WTC11 (cell line): ENCODE data around the gene PLA2G4F. TPM values are rescaled to one million over a fixed set of nuclear protein-coding genes. Genes with fewer than 3 reads are reported as not detected.

ENCODE experiments used
- ATAC-seq: fragments of 200-7000 bp; cut with Tn5 transposase; 2 replicates; pipeline ENCODE4 v1.10.0; 2021; ENCODE audit warnings: mild to moderate bottlenecking, moderate library complexity
- CTCF ChIA-PET: fragments of 300-600 bp; sonication (Branson Sonifier 250); formaldehyde crosslinking; loops from one replicate; lab custom pipeline; 2021; ENCODE audit warnings: antibody characterized with exemption; lab: Charles Lee
- POLR2A ChIA-PET: fragments of 350-600 bp; sonication (Branson Sonifier 250); formaldehyde crosslinking; loops from one replicate; lab custom pipeline; 2021; ENCODE audit warnings: antibody characterized with exemption; lab: Charles Lee
- DNase-seq: peaks from one replicate; pipeline ENCODE4 v3.0.0; 2021; ENCODE audit warnings: low spot score
- H3K27ac Mint-ChIP-seq: 2 replicates; pipeline ENCODE4 v1.8.0; 2021; ENCODE audit warnings: mixed read lengths
- H3K27me3 Mint-ChIP-seq: 2 replicates; pipeline ENCODE4 v1.8.0; 2021; ENCODE audit warnings: low read depth, mild to moderate bottlenecking, moderate library complexity, mixed read lengths
- H3K36me3 Mint-ChIP-seq: 2 replicates; pipeline ENCODE4 v1.8.0; 2021; ENCODE audit warnings: mixed read lengths
- H3K4me1 Mint-ChIP-seq: 2 replicates; pipeline ENCODE4 v1.8.0; 2022; ENCODE audit warnings: mixed read lengths
- H3K4me3 Mint-ChIP-seq: 2 replicates; pipeline ENCODE4 v1.8.0; 2021; ENCODE audit warnings: mild to moderate bottlenecking, moderate library complexity, mixed read lengths
- H3K9me3 Mint-ChIP-seq: 2 replicates; pipeline ENCODE4 v1.8.0; 2021; ENCODE audit warnings: mixed read lengths
- ATF1 ChIP-seq: sonication (generic); formaldehyde crosslinking; IDR thresholded peaks from 2 replicates; pipeline ENCODE4 v1.8.1; 2023; ENCODE audit warnings: mild to moderate bottlenecking, moderate library complexity, missing genetic modification reagents
- ETV6 ChIP-seq: sonication (generic); formaldehyde crosslinking; IDR thresholded peaks from 2 replicates; pipeline ENCODE4 v1.8.1; 2022; ENCODE audit warnings: mild to moderate bottlenecking, missing genetic modification reagents
- GRHL2 ChIP-seq: fragments of 250-450 bp; sonication (Bioruptor Pico); IDR thresholded peaks from 2 replicates; pipeline ENCODE4 v1.8.0; 2022; ENCODE audit warnings: mild to moderate bottlenecking, moderate library complexity; ENCODE audit not compliant: insufficient replicate concordance, severe bottlenecking
- MXD4 ChIP-seq: fragments of 250-450 bp; sonication (Bioruptor Pico); IDR thresholded peaks from 2 replicates; pipeline ENCODE4 v1.8.0; 2021; ENCODE audit warnings: mild to moderate bottlenecking, moderate library complexity, borderline replicate concordance
- MYBL2 ChIP-seq: sonication (generic); formaldehyde crosslinking; IDR thresholded peaks from 2 replicates; pipeline ENCODE4 v1.8.1; 2023; ENCODE audit warnings: mild to moderate bottlenecking, moderate library complexity, missing genetic modification reagents
- NFYB ChIP-seq: sonication (generic); formaldehyde crosslinking; conservative IDR thresholded peaks from 2 replicates; pipeline ENCODE4 v1.8.0; 2022; ENCODE audit warnings: low read depth, missing genetic modification reagents
- NR2C2 ChIP-seq: sonication (generic); formaldehyde crosslinking; IDR thresholded peaks from 2 replicates; pipeline ENCODE4 v1.8.0; 2022; ENCODE audit warnings: mild to moderate bottlenecking, missing genetic modification reagents
- NR3C1 ChIP-seq: sonication (generic); formaldehyde crosslinking; conservative IDR thresholded peaks from 2 replicates; pipeline ENCODE4 v1.8.1; 2023; ENCODE audit warnings: low read depth, mild to moderate bottlenecking, missing genetic modification reagents
- PRRX2 ChIP-seq: fragments of 250-450 bp; sonication (Bioruptor Pico); IDR thresholded peaks from 2 replicates; pipeline ENCODE4 v1.8.0; 2021; ENCODE audit warnings: mild to moderate bottlenecking
- RORB ChIP-seq: fragments of 250-450 bp; sonication (Bioruptor Pico); IDR thresholded peaks from 2 replicates; pipeline ENCODE4 v1.9.0; 2021; ENCODE audit warnings: mild to moderate bottlenecking
- SMAD4 ChIP-seq: sonication (generic); formaldehyde crosslinking; IDR thresholded peaks from 2 replicates; pipeline ENCODE4 v1.8.0; 2022; ENCODE audit warnings: mild to moderate bottlenecking, missing genetic modification reagents
- TEAD4 ChIP-seq: sonication (generic); formaldehyde crosslinking; IDR thresholded peaks from 2 replicates; pipeline ENCODE4 v1.8.0; 2022; ENCODE audit warnings: mild to moderate bottlenecking, missing genetic modification reagents
- TP53 ChIP-seq: sonication (generic); formaldehyde crosslinking; IDR thresholded peaks from 2 replicates; pipeline ENCODE4 v1.8.1; 2023; ENCODE audit warnings: mild to moderate bottlenecking, missing genetic modification reagents
- ZNF121 ChIP-seq: sonication (generic); formaldehyde crosslinking; IDR thresholded peaks from 2 replicates; pipeline ENCODE4 v1.8.0; 2023; ENCODE audit warnings: missing genetic modification reagents
- ZNF138 ChIP-seq: sonication (generic); formaldehyde crosslinking; conservative IDR thresholded peaks from 2 replicates; pipeline ENCODE4 v1.8.1; 2022; ENCODE audit warnings: mild to moderate bottlenecking, moderate library complexity, missing genetic modification reagents
- ZNF317 ChIP-seq: sonication (generic); formaldehyde crosslinking; IDR thresholded peaks from 2 replicates; pipeline ENCODE4 v1.8.1; 2023; ENCODE audit warnings: low read depth, mild to moderate bottlenecking, moderate library complexity, missing genetic modification reagents, borderline replicate concordance
- total RNA-seq: library from RNA; stranded (reverse); gene quantifications from 3 replicates; pipeline ENCODE4 v1.2.3, GENCODE V29; 2021
- TF ChIP-seq, protein P1 (sequence below): sonication (generic); formaldehyde crosslinking; conservative IDR thresholded peaks from 2 replicates; pipeline ENCODE4 v1.8.1; 2023; ENCODE audit warnings: mild to moderate bottlenecking, low read depth, missing genetic modification reagents, moderate library complexity
- TF ChIP-seq, protein P2 (sequence below): sonication (generic); formaldehyde crosslinking; IDR thresholded peaks from 2 replicates; pipeline ENCODE4 v1.8.1; 2023; ENCODE audit warnings: mild to moderate bottlenecking, missing genetic modification reagents, moderate library complexity
- TF ChIP-seq, protein P3 (sequence below): fragments of 250-450 bp; sonication (Bioruptor Pico); IDR thresholded peaks from 2 replicates; pipeline ENCODE4 v1.9.0; 2021; ENCODE audit warnings: moderate library complexity, mild to moderate bottlenecking, inconsistent platforms, borderline replicate concordance

PLA2G4F gene
- total RNA-seq, 1 experiment from 2014 or later: 0.11 TPM

DNA sequence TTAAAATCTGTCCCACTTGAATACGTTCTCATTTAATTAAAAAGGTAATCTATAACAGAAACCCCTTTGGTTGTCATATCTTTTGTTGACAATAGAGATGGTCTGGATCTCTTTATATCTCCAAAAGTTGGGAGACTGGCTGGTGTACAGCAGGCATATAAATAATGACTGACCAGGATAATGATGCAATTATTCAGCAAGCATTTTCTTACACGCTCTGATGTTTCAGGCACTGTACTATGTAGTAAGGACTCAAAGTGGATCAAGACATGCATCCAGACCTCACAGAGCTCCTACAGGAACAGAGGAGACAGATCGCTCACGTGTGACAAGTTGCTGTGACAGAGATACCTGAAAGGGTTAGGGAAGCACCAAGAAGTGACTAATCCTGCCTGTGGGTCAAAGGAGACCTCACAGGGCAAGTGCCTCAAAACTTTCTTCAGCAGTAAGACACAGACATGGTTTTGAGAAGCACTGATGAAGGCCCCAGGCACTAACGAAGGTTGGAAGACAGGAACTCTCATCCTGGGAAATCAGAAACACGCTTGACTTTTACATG lies 26.0 kb upstream of the PLA2G4F start (continued):
- TF ChIP-seq GRHL2 (CRISPR knock-in tag): no peak
- TF ChIP-seq, protein P1, sequence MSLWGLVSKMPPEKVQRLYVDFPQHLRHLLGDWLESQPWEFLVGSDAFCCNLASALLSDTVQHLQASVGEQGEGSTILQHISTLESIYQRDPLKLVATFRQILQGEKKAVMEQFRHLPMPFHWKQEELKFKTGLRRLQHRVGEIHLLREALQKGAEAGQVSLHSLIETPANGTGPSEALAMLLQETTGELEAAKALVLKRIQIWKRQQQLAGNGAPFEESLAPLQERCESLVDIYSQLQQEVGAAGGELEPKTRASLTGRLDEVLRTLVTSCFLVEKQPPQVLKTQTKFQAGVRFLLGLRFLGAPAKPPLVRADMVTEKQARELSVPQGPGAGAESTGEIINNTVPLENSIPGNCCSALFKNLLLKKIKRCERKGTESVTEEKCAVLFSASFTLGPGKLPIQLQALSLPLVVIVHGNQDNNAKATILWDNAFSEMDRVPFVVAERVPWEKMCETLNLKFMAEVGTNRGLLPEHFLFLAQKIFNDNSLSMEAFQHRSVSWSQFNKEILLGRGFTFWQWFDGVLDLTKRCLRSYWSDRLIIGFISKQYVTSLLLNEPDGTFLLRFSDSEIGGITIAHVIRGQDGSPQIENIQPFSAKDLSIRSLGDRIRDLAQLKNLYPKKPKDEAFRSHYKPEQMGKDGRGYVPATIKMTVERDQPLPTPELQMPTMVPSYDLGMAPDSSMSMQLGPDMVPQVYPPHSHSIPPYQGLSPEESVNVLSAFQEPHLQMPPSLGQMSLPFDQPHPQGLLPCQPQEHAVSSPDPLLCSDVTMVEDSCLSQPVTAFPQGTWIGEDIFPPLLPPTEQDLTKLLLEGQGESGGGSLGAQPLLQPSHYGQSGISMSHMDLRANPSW: no peak
- TF ChIP-seq NR2C2: no peak

DNA sequence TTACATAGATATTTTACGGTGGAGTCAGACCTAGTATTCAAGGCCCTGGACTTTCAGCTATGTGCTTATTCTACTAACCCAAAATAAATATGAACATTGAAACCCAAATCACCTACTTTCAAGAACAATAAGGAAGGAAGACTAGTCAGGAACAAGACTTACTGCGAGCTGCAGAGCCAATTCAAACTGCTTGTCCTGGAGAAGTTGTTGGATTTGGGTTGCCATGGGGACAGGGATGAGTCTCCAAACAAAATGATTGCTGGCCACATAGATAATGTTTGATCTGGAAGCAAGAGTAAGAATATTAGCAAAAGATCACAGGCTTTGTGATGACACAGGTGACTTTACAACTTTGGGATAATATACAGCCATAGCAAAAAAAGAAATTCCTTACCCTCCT lies 21.6 kb upstream of the PLA2G4F start:
- CTCF ChIA-PET: no interaction called here
- ATAC-seq: no peak
- peak overlapping the region; percentile 66; the same call in 1 of the 2 replicates for H3K27ac Mint-ChIP-seq
- peaks cover 40% of the 10 kb centered on the region for H3K36me3 Mint-ChIP-seq
- H3K4me1 Mint-ChIP-seq: no peaks in the 10 kb centered on the region
- TF ChIP-seq NR2C2 (no peak), TEAD4 (CRISPR knock-in tag) (no peak), SMAD4 (CRISPR knock-in tag) (no peak), RORB (CRISPR knock-in tag) (no peak), NR3C1 (CRISPR knock-in tag) (no peak), MYBL2 (no peak), ZNF317 (CRISPR knock-in tag) (no peak), ZNF121 (CRISPR knock-in tag) (no peak), ZNF138 (CRISPR knock-in tag) (no peak), ATF1 (CRISPR knock-in tag) (no peak), ETV6 (CRISPR knock-in tag) (no peak), MXD4 (CRISPR knock-in tag) (no peak), TP53 (CRISPR knock-in tag) (no peak)
- TF ChIP-seq, protein P2, sequence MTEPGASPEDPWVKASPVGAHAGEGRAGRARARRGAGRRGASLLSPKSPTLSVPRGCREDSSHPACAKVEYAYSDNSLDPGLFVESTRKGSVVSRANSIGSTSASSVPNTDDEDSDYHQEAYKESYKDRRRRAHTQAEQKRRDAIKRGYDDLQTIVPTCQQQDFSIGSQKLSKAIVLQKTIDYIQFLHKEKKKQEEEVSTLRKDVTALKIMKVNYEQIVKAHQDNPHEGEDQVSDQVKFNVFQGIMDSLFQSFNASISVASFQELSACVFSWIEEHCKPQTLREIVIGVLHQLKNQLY (CRISPR knock-in tag): no peak
- TF ChIP-seq, protein P3, sequence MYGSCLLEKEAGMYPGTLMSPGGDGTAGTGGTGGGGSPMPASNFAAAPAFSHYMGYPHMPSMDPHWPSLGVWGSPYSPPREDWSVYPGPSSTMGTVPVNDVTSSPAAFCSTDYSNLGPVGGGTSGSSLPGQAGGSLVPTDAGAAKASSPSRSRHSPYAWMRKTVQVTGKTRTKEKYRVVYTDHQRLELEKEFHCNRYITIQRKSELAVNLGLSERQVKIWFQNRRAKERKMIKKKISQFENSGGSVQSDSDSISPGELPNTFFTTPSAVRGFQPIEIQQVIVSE (CRISPR knock-in tag): no peak
- TF ChIP-seq, all 79 proteins: peak for 0
- H3K9me3 Mint-ChIP-seq: no peaks in the 10 kb centered on the region
- POLR2A ChIA-PET: no interaction called here
- H3K27me3 Mint-ChIP-seq: no peaks in the 10 kb centered on the region
- H3K4me3 Mint-ChIP-seq: no peak overlapping the region
- no peak for DNase-seq

DNA sequence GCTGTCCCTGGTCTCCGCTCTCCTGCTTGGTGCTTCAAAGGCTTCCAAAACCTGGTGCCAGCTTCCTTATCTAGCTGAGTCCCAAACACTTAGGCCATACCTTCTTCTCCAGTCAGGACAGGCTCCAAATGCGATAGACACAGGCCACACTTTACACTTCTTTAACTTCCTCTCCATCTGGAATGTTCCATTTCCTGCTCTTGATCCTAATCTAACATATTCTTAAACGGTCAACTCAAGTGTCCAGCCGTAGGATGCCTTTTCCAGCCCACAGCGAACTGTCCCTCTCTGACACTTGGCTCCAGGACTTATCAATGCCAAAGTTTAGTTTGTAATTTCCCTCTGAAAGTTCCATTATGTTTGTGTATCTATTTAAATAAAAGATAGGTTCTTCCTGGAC lies 19.2 kb upstream of the PLA2G4F start:
- no peaks in the 10 kb centered on the region for H3K4me1 Mint-ChIP-seq
- no peak for TF ChIP-seq NFYB
- TF ChIP-seq, all 79 proteins: peak for 0
- POLR2A ChIA-PET: no interaction called here
- H3K27ac Mint-ChIP-seq: no peak overlapping the region
- ATAC-seq: no peak
- peaks cover 36% of the 10 kb centered on the region for H3K36me3 Mint-ChIP-seq
- H3K27me3 Mint-ChIP-seq: no peaks in the 10 kb centered on the region
- H3K4me3 Mint-ChIP-seq: no peak overlapping the region
- no peak for DNase-seq
- CTCF ChIA-PET: interaction anchor here (0.6 to 1.6 kb wide), 2 partner anchors 209 to 247 kb away, joined by 3 to 5 read pairs; no protein-coding TSS in a partner anchor
- H3K9me3 Mint-ChIP-seq: no peaks in the 10 kb centered on the region

DNA sequence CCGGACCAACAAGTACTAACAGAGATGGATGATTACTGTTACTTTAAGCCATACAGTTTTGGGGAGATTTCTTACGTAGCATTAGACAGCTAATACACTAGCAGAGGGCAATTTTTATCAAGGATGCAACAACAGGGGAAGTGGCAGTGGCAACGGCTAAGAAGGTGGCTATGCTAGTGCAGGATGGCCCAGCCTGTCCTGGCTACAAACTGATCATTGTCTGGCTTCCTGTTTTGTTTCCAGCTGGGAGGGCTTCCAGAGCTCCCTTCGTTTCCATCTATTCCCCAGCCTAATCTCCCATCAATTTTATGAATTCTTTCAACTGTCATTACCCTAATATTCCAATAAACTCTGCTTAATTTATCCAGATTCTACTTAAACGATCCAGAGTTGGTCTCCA lies 16.0 kb upstream of the PLA2G4F start:
- no peaks in the 10 kb centered on the region for H3K9me3 Mint-ChIP-seq
- no peaks in the 10 kb centered on the region for H3K27me3 Mint-ChIP-seq
- no peak overlapping the region for H3K27ac Mint-ChIP-seq
- ChIA-PET CTCF (no interaction called here), POLR2A (no interaction called here)
- H3K36me3 Mint-ChIP-seq: peaks cover 30% of the 10 kb centered on the region
- H3K4me1 Mint-ChIP-seq: no peaks in the 10 kb centered on the region
- TF ChIP-seq, protein P2 (CRISPR knock-in tag): no peak
- no peak for TF ChIP-seq PRRX2
- DNase-seq (no peak), ATAC-seq (no peak)
- no peak overlapping the region for H3K4me3 Mint-ChIP-seq
